ENCODE data around the gene KRTAP10-5. TPM values are rescaled to one million over a fixed set of nuclear protein-coding genes. Genes with fewer than 3 reads are reported as not detected.

KRTAP10-5 gene
- total RNA-seq, 1 donor from 2014 or later: not detected

DNA sequence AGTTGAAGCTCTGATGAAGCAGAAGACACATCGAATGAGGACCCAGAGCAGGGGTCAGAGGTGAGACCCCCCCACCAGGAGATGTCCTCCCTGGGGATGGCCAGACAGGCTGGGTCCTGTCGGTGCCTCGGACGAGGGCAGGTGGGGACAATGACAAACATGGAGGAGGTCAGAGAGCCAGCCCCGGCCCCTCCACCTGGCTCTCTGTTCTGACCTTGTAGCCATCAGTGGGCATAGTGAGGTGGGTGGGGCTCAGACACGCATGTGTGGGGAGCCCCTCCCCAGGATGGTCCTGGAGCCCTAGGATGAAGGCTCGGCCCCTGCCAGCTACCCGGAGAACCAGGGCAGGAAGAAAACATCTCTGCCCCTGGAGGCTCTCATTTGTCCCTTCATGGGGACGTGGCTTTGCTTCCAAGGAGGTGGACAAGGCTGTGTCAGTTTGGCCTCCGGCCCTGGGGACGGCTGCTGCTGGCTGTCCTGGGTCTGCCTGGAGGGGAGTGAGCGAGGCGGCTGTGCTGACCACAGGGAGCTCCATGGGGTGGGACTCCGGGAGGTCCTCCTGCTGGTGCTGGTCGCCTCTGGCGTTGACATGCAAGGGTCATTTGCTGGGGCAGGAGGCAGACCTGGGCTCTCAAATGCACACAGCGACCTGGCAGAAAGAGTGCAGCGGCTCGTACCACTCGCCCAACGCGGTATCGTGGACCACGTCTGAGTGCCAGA is 9.3 kb upstream of the KRTAP10-5 start:
- Mint-ChIP-seq H3K4me3 (no peak overlapping the region), H3K36me3 (no peaks in the 10 kb centered on the region), H3K27me3 (ENCODE audit: low read depth) (peaks cover 18% of the 10 kb centered on the region), H3K4me1 (peaks cover 14% of the 10 kb centered on the region), H3K9me3 (peaks cover 16% of the 10 kb centered on the region), H3K27ac (no peak overlapping the region)
- peak in 1 of 2 experiments; percentile 31 for DNase-seq (ENCODE audit: low spot score in 2 of 2, unreplicated experiment in 2 of 2)
- TF ChIP-seq CTCF (IDR thresholded peaks at IDR 0.05; ENCODE audit: unreplicated experiment): no peak

DNA sequence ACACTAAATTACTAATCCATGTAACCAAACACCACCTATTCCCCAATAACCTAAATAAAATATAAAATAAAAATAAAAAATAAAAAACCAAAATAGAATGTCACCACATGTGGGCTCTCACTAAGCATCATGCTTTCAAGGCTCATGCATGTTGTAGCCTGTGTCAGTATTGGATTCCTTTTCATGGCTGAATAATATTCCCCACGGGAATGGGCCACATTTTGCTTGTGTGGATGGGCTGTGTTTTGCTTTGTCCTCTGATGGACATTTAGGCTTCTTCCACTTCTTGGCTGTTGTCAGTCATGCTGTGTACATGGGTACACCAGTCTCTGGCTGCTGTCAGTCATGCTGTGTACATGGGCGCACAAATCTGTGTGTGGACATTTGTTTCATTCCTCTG is 8.7 kb upstream of the KRTAP10-5 start:
- H3K9me3 Mint-ChIP-seq: peaks cover 16% of the 10 kb centered on the region
- DNase-seq (ENCODE audit: low spot score in 2 of 2, unreplicated experiment in 2 of 2): no peak
- no peak for TF ChIP-seq CTCF (IDR thresholded peaks at IDR 0.05; ENCODE audit: unreplicated experiment)
- no peaks in the 10 kb centered on the region for H3K36me3 Mint-ChIP-seq
- no peak overlapping the region for H3K27ac Mint-ChIP-seq
- peaks cover 10% of the 10 kb centered on the region for H3K4me1 Mint-ChIP-seq
- H3K4me3 Mint-ChIP-seq: no peak overlapping the region
- H3K27me3 Mint-ChIP-seq (ENCODE audit: low read depth): peaks cover 20% of the 10 kb centered on the region

- no peak for TF ChIP-seq CTCF (IDR thresholded peaks at IDR 0.05; ENCODE audit: unreplicated experiment)
- Mint-ChIP-seq H3K4me1 (peaks cover 8% of the 10 kb centered on the region), H3K9me3 (peaks cover 23% of the 10 kb centered on the region), H3K27ac (no peak overlapping the region), H3K4me3 (no peak overlapping the region), H3K27me3 (ENCODE audit: low read depth) (peaks cover 24% of the 10 kb centered on the region), H3K36me3 (no peaks in the 10 kb centered on the region)
- DNase-seq (ENCODE audit: low spot score in 2 of 2, unreplicated experiment in 2 of 2): no peak
Measured at GRCh38 chr21:44585892-44586291, 5.5 kb upstream of the KRTAP10-5 start.

DNA sequence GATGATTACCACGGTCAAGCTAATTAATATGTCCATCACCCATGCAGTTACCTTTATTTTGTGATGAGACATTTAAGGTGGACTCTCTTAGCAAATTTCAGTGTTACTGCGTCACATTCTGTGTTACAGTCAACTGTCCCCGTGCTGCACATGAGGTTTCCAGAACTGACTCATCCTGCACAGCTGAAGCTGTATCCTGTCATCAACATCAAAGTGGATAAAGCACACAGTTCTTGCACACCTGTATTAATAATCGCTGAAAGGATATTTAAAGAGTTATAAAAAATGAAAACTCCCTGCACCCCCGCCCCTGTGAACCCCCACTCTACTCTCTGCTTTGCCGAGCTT is 3.4 kb upstream of the KRTAP10-5 start:
- Mint-ChIP-seq H3K4me1 (peaks cover 8% of the 10 kb centered on the region), H3K9me3 (peaks cover 24% of the 10 kb centered on the region), H3K27me3 (ENCODE audit: low read depth) (peaks cover 24% of the 10 kb centered on the region), H3K27ac (no peak overlapping the region), H3K36me3 (no peaks in the 10 kb centered on the region), H3K4me3 (no peak overlapping the region)
- TF ChIP-seq CTCF (IDR thresholded peaks at IDR 0.05; ENCODE audit: unreplicated experiment): no peak
- DNase-seq (ENCODE audit: low spot score in 2 of 2, unreplicated experiment in 2 of 2): no peak

DNA sequence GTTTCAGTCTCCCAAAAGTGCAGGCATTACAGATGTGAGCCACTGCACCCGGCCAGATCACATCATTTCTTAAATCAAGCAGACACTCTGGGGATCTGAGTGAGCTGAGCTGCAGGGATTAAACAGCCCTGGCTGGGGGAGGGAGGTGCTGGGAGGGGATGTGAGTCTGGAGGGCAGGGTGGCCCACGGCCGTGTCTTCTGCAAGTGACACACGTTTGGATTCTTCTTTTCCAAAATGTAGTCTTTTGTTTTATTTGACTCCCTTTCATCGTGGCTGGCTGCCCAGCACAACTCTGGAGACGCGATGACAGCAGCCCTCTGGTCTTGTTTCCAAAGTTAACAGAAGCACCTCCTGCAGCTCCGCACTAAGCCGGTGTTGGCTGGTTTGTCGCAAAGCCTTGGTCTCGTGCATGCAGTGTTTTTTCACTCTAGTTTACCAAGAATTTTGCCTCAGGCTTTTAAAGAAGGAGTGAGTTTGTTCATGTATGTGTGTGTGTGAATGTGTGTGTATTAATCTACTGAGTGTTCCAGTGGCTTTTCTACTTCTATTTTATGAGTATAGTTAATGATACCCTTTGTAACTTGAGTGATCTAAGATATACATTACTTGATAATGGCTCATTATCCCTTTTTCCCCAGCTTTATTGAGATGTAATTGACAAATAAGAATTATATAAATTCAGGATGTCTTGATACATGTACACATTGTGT is 2.8 kb upstream of the KRTAP10-5 start:
- Mint-ChIP-seq H3K4me1 (peaks cover 8% of the 10 kb centered on the region), H3K36me3 (no peaks in the 10 kb centered on the region), H3K27ac (peak overlapping the region; percentile 43), H3K27me3 (ENCODE audit: low read depth) (peaks cover 24% of the 10 kb centered on the region), H3K9me3 (peaks cover 25% of the 10 kb centered on the region), H3K4me3 (no peak overlapping the region)
- TF ChIP-seq CTCF (IDR thresholded peaks at IDR 0.05; ENCODE audit: unreplicated experiment): no peak
- DNase-seq (ENCODE audit: low spot score in 2 of 2, unreplicated experiment in 2 of 2): peak in 1 of 2 experiments; percentile 38

All from mesothelial cell of epicardium (in vitro differentiated cells).